ENCODE results near the gene ANO9. TPM values are rescaled to one million over a fixed set of nuclear protein-coding genes. Genes with fewer than 3 reads are reported as not detected.

Gene ANO9
- total RNA-seq, 1 experiment from 2014 or later: 16.6 TPM

GRCh38 chr11:464316-464715 lies 22.5 kb upstream of the ANO9 start:
- H3K9me3 ChIP-seq (ENCODE audit: low read length): no peaks in the 10 kb centered on the region
- CTCF ChIA-PET: no interaction called here
- DNase-seq (no peak), ATAC-seq (no peak)
- H3K4me3 ChIP-seq (ENCODE audit: low read length): no peak overlapping the region
- no peak for TF ChIP-seq EZH2 (IDR thresholded peaks at IDR 0.05; ENCODE audit: low read length, unreplicated experiment)
- POLR2A ChIA-PET (ENCODE audit: unreplicated experiment): no interaction called here
- H4K20me1 ChIP-seq (ENCODE audit: low read length): no peaks in the 10 kb centered on the region
- no peak overlapping the region for H3K4me2 ChIP-seq (ENCODE audit: low read length)
- H3K27me3 ChIP-seq (ENCODE audit: low read length): no peaks in the 10 kb centered on the region
- no TSS peak for BruUV-seq (replicated peaks)
- H3K9ac ChIP-seq (ENCODE audit: low read length): no peak overlapping the region
- H3K9me2 ChIP-seq (replicated peaks; ENCODE audit: low read length): no peaks in the 10 kb centered on the region
- H3K36me3 ChIP-seq (ENCODE audit: low read depth, low read length): no peaks in the 10 kb centered on the region; the same call in 1 of the 2 replicates
- H3K27ac ChIP-seq (ENCODE audit: low read length): no peak overlapping the region
- no peaks in the 10 kb centered on the region for H3K4me1 ChIP-seq (ENCODE audit: insufficient read depth, low read length)
- H2AFZ ChIP-seq (ENCODE audit: low read length): no peak overlapping the region
- no peaks in the 10 kb centered on the region for H3K79me2 ChIP-seq (ENCODE audit: low read length)
- intact Hi-C loops (cut with micrococcal nuclease): no loop called here
- H3F3A ChIP-seq (ENCODE audit: low read length, unreplicated experiment): no peaks in the 10 kb centered on the region

GRCh38 chr11:462107-462890 lies 20.5 kb upstream of the ANO9 start:
- Histone ChIP-seq H3K4me2 (ENCODE audit: low read length) (no peak overlapping the region), H3K36me3 (ENCODE audit: low read depth, low read length) (no peaks in the 10 kb centered on the region; the same call in 1 of the 2 replicates), H3K9me3 (ENCODE audit: low read length) (no peaks in the 10 kb centered on the region), H3K27me3 (ENCODE audit: low read length) (no peaks in the 10 kb centered on the region), H3K9me2 (replicated peaks; ENCODE audit: low read length) (no peaks in the 10 kb centered on the region), H3K79me2 (ENCODE audit: low read length) (peaks cover 11% of the 10 kb centered on the region; the same call in 1 of the 2 replicates), H3K27ac (ENCODE audit: low read length) (no peak overlapping the region), H4K20me1 (ENCODE audit: low read length) (no peaks in the 10 kb centered on the region), H3F3A (ENCODE audit: low read length, unreplicated experiment) (no peaks in the 10 kb centered on the region), H3K9ac (ENCODE audit: low read length) (no peak overlapping the region), H2AFZ (ENCODE audit: low read length) (no peak overlapping the region), H3K4me1 (ENCODE audit: insufficient read depth, low read length) (no peaks in the 10 kb centered on the region), H3K4me3 (ENCODE audit: low read length) (no peak overlapping the region)
- BruUV-seq (replicated peaks): no TSS peak
- no peak for DNase-seq
- ChIA-PET POLR2A (ENCODE audit: unreplicated experiment) (no interaction called here), CTCF (no interaction called here)
- intact Hi-C loops (cut with micrococcal nuclease): no loop called here
- TF ChIP-seq, protein P1, sequence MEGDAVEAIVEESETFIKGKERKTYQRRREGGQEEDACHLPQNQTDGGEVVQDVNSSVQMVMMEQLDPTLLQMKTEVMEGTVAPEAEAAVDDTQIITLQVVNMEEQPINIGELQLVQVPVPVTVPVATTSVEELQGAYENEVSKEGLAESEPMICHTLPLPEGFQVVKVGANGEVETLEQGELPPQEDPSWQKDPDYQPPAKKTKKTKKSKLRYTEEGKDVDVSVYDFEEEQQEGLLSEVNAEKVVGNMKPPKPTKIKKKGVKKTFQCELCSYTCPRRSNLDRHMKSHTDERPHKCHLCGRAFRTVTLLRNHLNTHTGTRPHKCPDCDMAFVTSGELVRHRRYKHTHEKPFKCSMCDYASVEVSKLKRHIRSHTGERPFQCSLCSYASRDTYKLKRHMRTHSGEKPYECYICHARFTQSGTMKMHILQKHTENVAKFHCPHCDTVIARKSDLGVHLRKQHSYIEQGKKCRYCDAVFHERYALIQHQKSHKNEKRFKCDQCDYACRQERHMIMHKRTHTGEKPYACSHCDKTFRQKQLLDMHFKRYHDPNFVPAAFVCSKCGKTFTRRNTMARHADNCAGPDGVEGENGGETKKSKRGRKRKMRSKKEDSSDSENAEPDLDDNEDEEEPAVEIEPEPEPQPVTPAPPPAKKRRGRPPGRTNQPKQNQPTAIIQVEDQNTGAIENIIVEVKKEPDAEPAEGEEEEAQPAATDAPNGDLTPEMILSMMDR (conservative IDR thresholded peaks at IDR 0.05; ENCODE audit: low read depth, low read length): no peak
- TF ChIP-seq EZH2 (IDR thresholded peaks at IDR 0.05; ENCODE audit: low read length, unreplicated experiment): no peak
- TF ChIP-seq EZH2phosphoT487 (IDR thresholded peaks at IDR 0.05; ENCODE audit: borderline replicate concordance, low read length): no peak
- ATAC-seq: no peak

DNA sequence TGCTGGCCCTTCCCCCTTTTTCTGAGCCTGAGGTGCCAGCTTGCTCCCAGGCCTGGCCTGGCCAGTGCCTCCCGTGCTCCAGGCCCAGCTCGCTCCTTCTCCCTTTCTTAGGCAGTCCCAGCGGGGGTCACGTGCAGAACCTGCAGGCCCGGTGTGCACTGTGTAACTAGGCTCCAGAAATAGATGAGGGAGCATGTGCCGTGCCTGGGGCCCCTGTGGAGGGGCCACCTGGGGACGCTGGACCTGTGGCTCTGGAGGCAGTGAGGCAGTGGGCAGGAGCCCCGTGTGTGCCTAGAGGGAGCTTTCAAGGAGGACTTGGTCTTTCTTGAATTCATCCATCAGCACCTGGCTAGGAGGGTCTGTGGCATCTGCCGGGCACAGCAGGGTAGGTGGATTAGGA lies 19.8 kb upstream of the ANO9 start:
- POLR2A ChIA-PET (ENCODE audit: unreplicated experiment): no interaction called here
- no peak overlapping the region for H2AFZ ChIP-seq (ENCODE audit: low read length)
- no peak for DNase-seq
- no peaks in the 10 kb centered on the region for H3K4me1 ChIP-seq (ENCODE audit: insufficient read depth, low read length)
- H3K79me2 ChIP-seq (ENCODE audit: low read length): peaks cover 17% of the 10 kb centered on the region; the same call in 1 of the 2 replicates
- H3K27ac ChIP-seq (ENCODE audit: low read length): no peak overlapping the region
- BruUV-seq (replicated peaks): no TSS peak
- H3K4me3 ChIP-seq (ENCODE audit: low read length): no peak overlapping the region
- H3K9me2 ChIP-seq (replicated peaks; ENCODE audit: low read length): no peaks in the 10 kb centered on the region
- no peak overlapping the region for H3K9ac ChIP-seq (ENCODE audit: low read length)
- no peaks in the 10 kb centered on the region for H3K9me3 ChIP-seq (ENCODE audit: low read length)
- H3K4me2 ChIP-seq (ENCODE audit: low read length): no peak overlapping the region
- H3F3A ChIP-seq (ENCODE audit: low read length, unreplicated experiment): no peaks in the 10 kb centered on the region
- TF ChIP-seq, protein P1 (conservative IDR thresholded peaks at IDR 0.05; ENCODE audit: low read depth, low read length): no peak
- TF ChIP-seq EZH2phosphoT487 (IDR thresholded peaks at IDR 0.05; ENCODE audit: borderline replicate concordance, low read length) (no peak), EZH2 (IDR thresholded peaks at IDR 0.05; ENCODE audit: low read length, unreplicated experiment) (no peak)
- ATAC-seq: no peak
- H3K36me3 ChIP-seq (ENCODE audit: low read depth, low read length): no peaks in the 10 kb centered on the region; the same call in 1 of the 2 replicates
- intact Hi-C loops (cut with micrococcal nuclease): no loop called here
- no peaks in the 10 kb centered on the region for H4K20me1 ChIP-seq (ENCODE audit: low read length)
- no peaks in the 10 kb centered on the region for H3K27me3 ChIP-seq (ENCODE audit: low read length)
- CTCF ChIA-PET: no interaction called here
